Measurements from ENCODE around the gene ELANE.
"Not testable (repeated sequence)": the region's sequence is repeated elsewhere in the genome, so short reads cannot be mapped to it uniquely, and the experiment has no call there.

Gene ELANE

GRCh38 chr19:842802-843179 lies 9.3 kb upstream of the ELANE start:
- not testable (repeated sequence) for DNase-seq (ENCODE audit: low read depth in 2 of 2)

GRCh38 chr19:843180-843835 lies 8.8 kb upstream of the ELANE start:
- no peak for DNase-seq (ENCODE audit: low read depth in 2 of 2)

- DNase-seq (ENCODE audit: low read depth in 2 of 2): no peak
Observed at GRCh38 chr19:843836-844545, 8.1 kb upstream of the ELANE start.

- no peak for DNase-seq (ENCODE audit: low read depth in 2 of 2)
Observed at GRCh38 chr19:844546-844971, 7.5 kb upstream of the ELANE start.

GRCh38 chr19:845707-846521 lies 6.2 kb upstream of the ELANE start:
- no peak for DNase-seq (ENCODE audit: low read depth in 2 of 2)

- DNase-seq (ENCODE audit: low read depth in 2 of 2): no peak
Observed at GRCh38 chr19:848386-848921, 3.6 kb upstream of the ELANE start.

- not testable (repeated sequence) for DNase-seq (ENCODE audit: low read depth in 2 of 2)
Observed at GRCh38 chr19:849195-849594, 2.9 kb upstream of the ELANE start.

GRCh38 chr19:850221-850978 lies 1.7 kb upstream of the ELANE start:
- no peak for DNase-seq (ENCODE audit: low read depth in 2 of 2)

GRCh38 chr19:850979-851335 lies 1.1 kb upstream of the ELANE start:
- no peak for DNase-seq (ENCODE audit: low read depth in 2 of 2)

GRCh38 chr19:853014-853585 lies 997 bp downstream of the ELANE start:
- no peak for DNase-seq (ENCODE audit: low read depth in 2 of 2)

- DNase-seq (ENCODE audit: low read depth in 2 of 2): not testable (repeated sequence)
Observed at GRCh38 chr19:853614-854220, 1.6 kb downstream of the ELANE start.

GRCh38 chr19:854549-854948 lies 2.4 kb downstream of the ELANE start:
- DNase-seq (ENCODE audit: low read depth in 2 of 2): no peak

- no peak for DNase-seq (ENCODE audit: low read depth in 2 of 2)
Observed at GRCh38 chr19:855142-855541, 3.0 kb downstream of the ELANE start.

GRCh38 chr19:855566-856120 lies 3.5 kb downstream of the ELANE start:
- DNase-seq (ENCODE audit: low read depth in 2 of 2): no peak

- DNase-seq (ENCODE audit: low read depth in 2 of 2): no peak
Observed at GRCh38 chr19:858284-858683, 6.2 kb downstream of the ELANE start.

- no peak for DNase-seq (ENCODE audit: low read depth in 2 of 2)
Observed at GRCh38 chr19:858868-859843, 7.1 kb downstream of the ELANE start, which contains the start of gene CFD. Gene CFD (plus strand): TSS chr19:859664. CDS start chr19:859690, 26 bp downstream.

GRCh38 chr19:861141-861755 lies 9.1 kb downstream of the ELANE start:
- DNase-seq (ENCODE audit: low read depth in 2 of 2): no peak

GRCh38 chr19:861756-862580 lies 9.9 kb downstream of the ELANE start:
- peak; percentile 59 to 60 for DNase-seq (ENCODE audit: low read depth in 2 of 2)
